Measurements from ENCODE around the gene PASK.

PASK gene

GRCh38 chr2:241074901-241075540 lies 74.3 kb downstream of the PASK start:
- DNase-seq = no peak

GRCh38 chr2:241074065-241074818 lies 75.0 kb downstream of the PASK start:
- no peak for DNase-seq

GRCh38 chr2:241073166-241074064 lies 75.9 kb downstream of the PASK start:
- DNase-seq = no peak

GRCh38 chr2:241072553-241073165 lies 76.6 kb downstream of the PASK start:
- DNase-seq = no peak

GRCh38 chr2:241072151-241072550 lies 77.1 kb downstream of the PASK start:
- no peak for DNase-seq

GRCh38 chr2:241071677-241072111 lies 77.6 kb downstream of the PASK start:
- DNase-seq = no peak

- no peak for DNase-seq
Measured at GRCh38 chr2:241070811-241071676, 78.2 kb downstream of the PASK start.

- no peak for DNase-seq
Measured at GRCh38 chr2:241070361-241070760, 78.9 kb downstream of the PASK start.

GRCh38 chr2:241069821-241070281 lies 79.4 kb downstream of the PASK start:
- DNase-seq = no peak

GRCh38 chr2:241068942-241069810 lies 80.1 kb downstream of the PASK start:
- no peak for DNase-seq

- no peak for DNase-seq
Measured at GRCh38 chr2:241068136-241068941, 80.9 kb downstream of the PASK start.

- DNase-seq = no peak
Measured at GRCh38 chr2:241067501-241068135, 81.7 kb downstream of the PASK start.

GRCh38 chr2:241066893-241067341 lies 82.4 kb downstream of the PASK start:
- no peak for DNase-seq

- no peak for DNase-seq
Measured at GRCh38 chr2:241066171-241066892, 82.9 kb downstream of the PASK start.

GRCh38 chr2:241065355-241065803 lies 83.9 kb downstream of the PASK start:
- DNase-seq = no peak

- no peak for DNase-seq
Measured at GRCh38 chr2:241064802-241065354, 84.4 kb downstream of the PASK start.

- no peak for DNase-seq
Measured at GRCh38 chr2:241064008-241064801, 85.1 kb downstream of the PASK start.

Data from bone marrow (tissue), 2 donors.